Ishikawa (cell line): ENCODE data around the gene C16orf74.

Experiments
- CEBPB ChIP-seq: IDR thresholded peaks from 2 replicates; pipeline ENCODE4 v1.6.1; 2012
- CREB1 ChIP-seq: IDR thresholded peaks from 2 replicates; pipeline ENCODE4 v1.6.1; 2012; ENCODE audit warnings: low read depth
- FOXM1 ChIP-seq: IDR thresholded peaks from 2 replicates; pipeline ENCODE4 v1.6.1; 2012; ENCODE audit warnings: low read depth, borderline replicate concordance
- MAX ChIP-seq: IDR thresholded peaks from 2 replicates; pipeline ENCODE4 v1.6.1; 2012
- NFIC ChIP-seq: IDR thresholded peaks from 2 replicates; pipeline ENCODE4 v1.6.1; 2012
- TEAD4 ChIP-seq: IDR thresholded peaks from 2 replicates; pipeline ENCODE4 v1.6.1; 2012
- YY1 ChIP-seq: IDR thresholded peaks from 2 replicates; pipeline ENCODE4 v1.6.1; 2012; ENCODE audit warnings: low read depth

DNA sequence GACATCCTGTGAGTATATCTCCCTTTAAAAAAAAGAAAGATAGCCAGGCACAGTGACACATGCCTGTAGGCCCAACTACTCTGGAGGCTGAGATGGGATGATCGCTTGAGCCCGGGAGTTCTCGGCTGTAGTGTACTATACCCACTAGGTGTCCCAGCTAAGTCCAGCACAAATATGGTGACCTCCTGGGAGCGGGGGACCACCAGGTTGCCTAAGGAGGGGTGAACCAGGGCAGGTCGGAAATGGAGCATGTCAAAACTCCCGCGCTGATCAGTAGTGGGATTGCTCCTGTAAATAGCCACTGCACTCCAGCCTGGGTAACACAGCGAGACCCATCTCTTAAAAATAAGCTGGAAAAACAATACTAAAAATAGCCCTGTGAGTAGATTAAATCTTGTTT is 91.6 kb downstream of the C16orf74 start:
- TF ChIP-seq CREB1 (no peak), FOXM1 (no peak), MAX (no peak), YY1 (no peak), CEBPB (no peak), TEAD4 (no peak), NFIC (no peak)
